Kidney epithelial cell (primary cell): ENCODE data around the gene TMEM255A. TPM values are rescaled to one million over a fixed set of nuclear protein-coding genes. Genes with fewer than 3 reads are reported as not detected.

Source experiments
- DNase-seq: peaks from one replicate; pipeline ENCODE4 v3.0.0-alpha.2; 2010; ENCODE audit warnings: low read depth
- H3K27me3 ChIP-seq: 2 replicates; pipeline ENCODE4 v1.6.0; 2011; ENCODE audit warnings: low read length; ENCODE audit not compliant: control insufficient read depth, insufficient read depth
- H3K36me3 ChIP-seq: 2 replicates; pipeline ENCODE4 v1.5.1; 2011; ENCODE audit warnings: low read length; ENCODE audit not compliant: control insufficient read depth, insufficient read depth
- H3K4me3 ChIP-seq: 2 replicates; pipeline ENCODE4 v1.5.1; 2011; ENCODE audit warnings: low read depth, mild to moderate bottlenecking, control low read depth, low read length
- total RNA-seq: library from RNA; depleted of rRNA; stranded (reverse); fragments of >200 nt; gene quantifications from 2 replicates; pipeline ENCODE4 v1.2.3, GENCODE V29; 2015
- TF ChIP-seq, protein P1 (sequence below): IDR thresholded peaks from 2 replicates; pipeline ENCODE4 v1.5.1; 2011; ENCODE audit warnings: mild to moderate bottlenecking, moderate library complexity, low read length, control low read depth, inconsistent platforms; ENCODE audit not compliant: insufficient read depth, poor library complexity, severe bottlenecking

The TMEM255A gene
- total RNA-seq, 1 donor from 2014 or later: not detected

DNA sequence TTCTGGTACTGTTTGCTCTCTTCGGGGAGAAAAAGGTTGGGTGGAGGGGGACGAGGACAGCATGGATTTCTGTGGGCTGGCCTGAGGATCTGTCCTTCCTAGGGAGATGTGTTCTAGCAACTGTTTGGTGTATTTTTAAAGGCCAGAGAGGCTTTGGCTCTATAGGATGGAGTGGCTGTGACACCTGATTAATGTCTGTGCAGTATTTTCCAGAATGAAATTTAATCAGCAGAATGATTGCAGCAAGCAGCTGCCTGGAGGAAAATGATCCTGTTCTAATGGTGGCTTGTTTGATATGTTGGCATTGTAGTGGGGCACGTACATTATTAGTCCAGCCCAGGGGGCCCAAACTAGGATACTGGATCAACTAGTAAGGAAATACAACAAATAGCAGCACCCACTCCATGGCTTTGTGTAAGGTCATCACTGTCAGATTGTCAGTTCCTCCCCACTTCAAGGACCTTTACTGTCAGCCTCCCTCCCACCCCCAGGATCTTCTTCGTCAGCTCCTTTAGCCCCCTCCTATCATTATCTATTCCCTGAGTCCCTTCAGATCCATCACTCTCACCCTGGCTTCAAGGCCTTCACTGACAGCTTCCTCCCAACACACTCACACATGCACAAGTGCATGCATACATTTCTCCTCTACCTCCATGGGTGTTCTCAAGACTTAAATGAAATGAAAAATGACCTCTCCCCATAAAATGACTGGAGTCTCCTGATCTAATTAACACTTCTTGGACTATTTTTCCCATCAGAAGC lies 10.4 kb upstream of the TMEM255A start:
- DNase-seq: no peak
- Histone ChIP-seq H3K4me3 (no peak overlapping the region), H3K27me3 (no peaks in the 10 kb centered on the region), H3K36me3 (no peaks in the 10 kb centered on the region)
- TF ChIP-seq, protein P1, sequence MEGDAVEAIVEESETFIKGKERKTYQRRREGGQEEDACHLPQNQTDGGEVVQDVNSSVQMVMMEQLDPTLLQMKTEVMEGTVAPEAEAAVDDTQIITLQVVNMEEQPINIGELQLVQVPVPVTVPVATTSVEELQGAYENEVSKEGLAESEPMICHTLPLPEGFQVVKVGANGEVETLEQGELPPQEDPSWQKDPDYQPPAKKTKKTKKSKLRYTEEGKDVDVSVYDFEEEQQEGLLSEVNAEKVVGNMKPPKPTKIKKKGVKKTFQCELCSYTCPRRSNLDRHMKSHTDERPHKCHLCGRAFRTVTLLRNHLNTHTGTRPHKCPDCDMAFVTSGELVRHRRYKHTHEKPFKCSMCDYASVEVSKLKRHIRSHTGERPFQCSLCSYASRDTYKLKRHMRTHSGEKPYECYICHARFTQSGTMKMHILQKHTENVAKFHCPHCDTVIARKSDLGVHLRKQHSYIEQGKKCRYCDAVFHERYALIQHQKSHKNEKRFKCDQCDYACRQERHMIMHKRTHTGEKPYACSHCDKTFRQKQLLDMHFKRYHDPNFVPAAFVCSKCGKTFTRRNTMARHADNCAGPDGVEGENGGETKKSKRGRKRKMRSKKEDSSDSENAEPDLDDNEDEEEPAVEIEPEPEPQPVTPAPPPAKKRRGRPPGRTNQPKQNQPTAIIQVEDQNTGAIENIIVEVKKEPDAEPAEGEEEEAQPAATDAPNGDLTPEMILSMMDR: no peak

DNA sequence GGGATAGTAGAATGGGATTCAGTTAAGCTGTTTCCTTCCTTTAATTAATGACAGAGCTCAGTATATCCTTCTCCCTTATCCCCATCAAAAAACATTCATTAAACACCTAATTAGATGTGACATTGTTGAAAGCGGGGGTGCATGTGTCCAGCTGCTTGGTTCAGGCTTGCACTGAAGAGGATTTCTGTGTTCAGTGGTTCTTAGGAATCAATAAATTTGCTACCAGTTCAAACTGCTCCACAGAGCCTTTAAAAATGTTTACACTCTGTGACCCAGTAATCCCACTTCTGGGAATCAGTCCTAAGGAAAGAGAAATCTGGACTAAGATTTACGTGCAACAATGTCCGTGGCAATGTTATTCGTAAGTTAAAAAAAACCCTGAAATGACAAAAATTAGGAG lies 7.2 kb upstream of the TMEM255A start:
- DNase-seq: no peak
- H3K36me3 ChIP-seq: no peaks in the 10 kb centered on the region
- no peaks in the 10 kb centered on the region for H3K27me3 ChIP-seq
- TF ChIP-seq, protein P1: no peak
- no peak overlapping the region for H3K4me3 ChIP-seq

DNA sequence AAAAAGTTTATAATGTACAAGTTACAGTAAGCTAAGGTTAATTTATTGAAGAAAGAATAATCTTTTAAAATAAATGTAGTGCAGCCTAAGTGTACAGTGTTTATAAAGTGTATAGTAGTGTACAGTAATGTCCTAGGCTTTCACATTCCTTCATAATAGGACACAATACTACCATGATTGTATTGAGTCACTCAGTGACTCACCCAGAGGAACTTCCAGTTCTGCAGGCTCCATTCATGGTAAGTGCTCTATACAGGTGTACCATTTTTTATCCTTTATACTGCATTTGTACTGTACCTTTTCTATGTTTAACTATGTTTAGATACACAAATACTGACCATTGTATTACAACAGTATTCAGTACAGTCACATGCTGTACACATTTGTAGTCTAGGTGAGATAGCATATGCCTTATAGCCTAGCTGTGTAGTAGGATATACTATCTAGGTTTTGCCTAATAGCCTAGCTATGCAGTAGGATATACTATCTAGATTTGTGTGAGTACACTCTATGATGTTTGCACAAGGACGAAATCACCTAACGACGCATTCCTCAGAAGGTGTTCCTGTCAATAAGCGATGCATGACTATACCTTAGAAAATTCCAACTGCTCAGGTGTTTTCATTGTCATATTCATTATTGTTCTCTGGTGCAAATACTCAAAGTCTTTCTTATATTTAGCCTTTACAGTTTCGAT lies 5.5 kb upstream of the TMEM255A start:
- DNase-seq: no peak
- TF ChIP-seq, protein P1: no peak
- Histone ChIP-seq H3K4me3 (no peak overlapping the region), H3K27me3 (no peaks in the 10 kb centered on the region), H3K36me3 (no peaks in the 10 kb centered on the region)

DNA sequence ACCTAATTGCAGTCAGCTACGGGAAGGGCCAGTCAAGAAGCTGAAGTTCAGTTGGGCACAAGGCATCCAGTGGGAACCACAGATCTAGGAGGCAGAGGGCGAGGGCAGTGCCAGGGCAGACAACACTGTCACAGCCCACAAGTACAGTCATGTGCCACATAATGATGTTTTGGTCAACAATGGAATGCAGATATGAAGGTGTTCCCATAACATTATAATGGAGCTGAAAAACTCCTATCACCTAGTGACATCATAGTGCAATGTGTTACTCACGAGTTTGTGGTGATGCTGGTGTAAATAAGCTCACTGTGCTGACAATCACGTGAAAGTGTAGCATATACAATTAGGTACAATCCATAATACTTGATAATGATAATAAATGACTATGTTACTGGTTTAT lies 4.5 kb upstream of the TMEM255A start:
- no peak for DNase-seq
- H3K27me3 ChIP-seq: peaks cover 2% of the 10 kb centered on the region
- TF ChIP-seq, protein P1: no peak

DNA sequence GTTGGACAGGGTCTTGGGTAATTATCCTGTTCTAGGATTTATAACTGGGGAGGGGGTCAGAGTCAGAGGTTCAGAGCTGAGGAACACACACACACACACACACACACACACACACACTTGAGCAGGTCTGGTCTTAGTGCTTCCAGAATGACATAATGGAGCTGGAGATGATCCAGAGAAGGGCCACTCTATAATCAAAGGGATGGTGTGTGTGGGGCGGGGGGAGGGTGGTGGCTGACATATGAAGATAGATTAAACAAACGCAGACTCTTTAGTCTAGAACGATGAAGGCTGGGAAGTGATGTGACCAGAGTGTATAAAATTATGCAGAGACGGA lies 434 bp upstream of the TMEM255A start:
- DNase-seq: no peak
- H3K36me3 ChIP-seq: no peaks in the 10 kb centered on the region
- H3K27me3 ChIP-seq: peaks cover 11% of the 10 kb centered on the region
- no peak overlapping the region for H3K4me3 ChIP-seq
- TF ChIP-seq, protein P1: no peak

More for the DNA sequence above, 4.5 kb upstream of the TMEM255A start:
- Histone ChIP-seq H3K4me3 (no peak overlapping the region), H3K36me3 (no peaks in the 10 kb centered on the region)
